Stimulated activated CD4-positive, alpha-beta T cell treated with anti-CD3 and anti-CD28 coated beads, Interleukin-1b, Interleukin-23, amount 100 ng/mL, for 24 hours (primary cell): ENCODE results near the gene GCLM.
"Not testable (repeated sequence)": the region's sequence is repeated elsewhere in the genome, so short reads cannot be mapped to it uniquely, and the experiment has no call there.

ENCODE experiments used
- DNase-seq, 4 experiments: peaks; one replicate each; pipeline ENCODE4 v3.0.0-alpha.2; 2020; ENCODE audit warnings: low read depth in 4 of 4, low spot score in 1 of 4

GCLM gene, protein sequence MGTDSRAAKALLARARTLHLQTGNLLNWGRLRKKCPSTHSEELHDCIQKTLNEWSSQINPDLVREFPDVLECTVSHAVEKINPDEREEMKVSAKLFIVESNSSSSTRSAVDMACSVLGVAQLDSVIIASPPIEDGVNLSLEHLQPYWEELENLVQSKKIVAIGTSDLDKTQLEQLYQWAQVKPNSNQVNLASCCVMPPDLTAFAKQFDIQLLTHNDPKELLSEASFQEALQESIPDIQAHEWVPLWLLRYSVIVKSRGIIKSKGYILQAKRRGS

DNA sequence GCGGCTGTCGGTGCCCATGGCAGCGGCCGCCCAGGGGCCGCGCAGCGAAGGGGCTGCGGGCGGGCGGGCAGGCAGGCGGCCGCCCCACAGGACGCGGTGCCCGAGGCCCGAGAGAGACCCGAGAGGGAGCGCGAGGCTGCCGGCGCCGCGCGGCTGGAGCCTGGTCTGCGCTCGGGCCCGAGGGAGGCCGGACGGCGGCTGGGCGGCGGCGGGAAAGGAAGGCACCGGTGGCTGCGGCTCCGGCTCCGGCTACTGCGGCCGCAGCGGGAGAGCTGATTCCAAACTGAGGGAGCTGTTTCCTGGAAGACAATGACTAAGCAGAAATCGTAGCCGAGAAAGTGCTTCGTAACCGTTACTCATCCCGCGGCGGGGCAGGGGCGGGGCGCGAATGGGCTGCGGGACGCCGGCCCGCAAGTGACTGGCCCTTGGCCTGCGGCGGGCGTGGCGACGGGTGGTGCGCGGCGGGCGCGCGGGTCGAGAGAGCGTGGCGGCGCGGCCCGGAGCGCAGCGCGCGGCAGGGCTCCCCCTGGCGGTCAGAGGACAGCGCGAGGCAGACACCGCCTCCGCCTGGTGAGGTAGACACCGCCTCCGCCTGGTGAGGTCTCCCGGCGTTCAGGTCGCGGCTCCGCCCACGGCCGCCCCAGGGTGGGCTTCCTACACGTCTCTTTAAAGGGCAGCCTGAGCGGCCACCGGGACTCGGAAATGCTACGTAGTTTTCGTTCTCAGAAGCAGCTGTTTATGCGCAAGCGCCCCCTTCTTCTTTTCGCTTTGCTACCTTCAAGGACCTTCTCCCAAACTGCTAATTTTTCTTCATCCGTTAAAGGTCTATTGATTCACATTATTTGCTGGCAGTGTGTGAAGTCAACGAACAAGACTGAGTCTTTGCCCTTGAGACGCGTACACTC, at the start of gene GCLM:
TSS of gene GCLM (minus strand) at position 285 of the 905 bp plus-strand sequence. CDS start at position 18, 267 bp downstream.
- peak; percentile 84 to 90 (median 86) for DNase-seq

DNA sequence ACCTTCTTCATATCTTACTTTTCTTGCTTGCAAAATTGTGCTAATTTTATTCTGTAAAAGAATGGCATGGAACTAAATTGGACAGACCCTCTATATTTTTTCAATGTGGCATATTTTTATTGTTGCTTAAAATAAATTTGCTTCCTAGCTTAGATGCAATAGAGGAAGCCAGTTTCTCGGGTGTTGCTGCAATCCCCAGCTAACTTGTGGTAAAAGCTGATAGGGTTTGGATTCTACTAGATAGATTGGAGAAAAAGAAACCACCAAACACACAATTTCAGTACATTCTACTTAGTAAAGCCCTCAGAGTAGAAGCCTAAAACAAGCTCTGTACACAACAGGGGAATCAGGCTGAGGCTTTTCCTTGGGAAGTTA, 49.5 kb upstream of the GCLM start:
- DNase-seq: no peak

DNA sequence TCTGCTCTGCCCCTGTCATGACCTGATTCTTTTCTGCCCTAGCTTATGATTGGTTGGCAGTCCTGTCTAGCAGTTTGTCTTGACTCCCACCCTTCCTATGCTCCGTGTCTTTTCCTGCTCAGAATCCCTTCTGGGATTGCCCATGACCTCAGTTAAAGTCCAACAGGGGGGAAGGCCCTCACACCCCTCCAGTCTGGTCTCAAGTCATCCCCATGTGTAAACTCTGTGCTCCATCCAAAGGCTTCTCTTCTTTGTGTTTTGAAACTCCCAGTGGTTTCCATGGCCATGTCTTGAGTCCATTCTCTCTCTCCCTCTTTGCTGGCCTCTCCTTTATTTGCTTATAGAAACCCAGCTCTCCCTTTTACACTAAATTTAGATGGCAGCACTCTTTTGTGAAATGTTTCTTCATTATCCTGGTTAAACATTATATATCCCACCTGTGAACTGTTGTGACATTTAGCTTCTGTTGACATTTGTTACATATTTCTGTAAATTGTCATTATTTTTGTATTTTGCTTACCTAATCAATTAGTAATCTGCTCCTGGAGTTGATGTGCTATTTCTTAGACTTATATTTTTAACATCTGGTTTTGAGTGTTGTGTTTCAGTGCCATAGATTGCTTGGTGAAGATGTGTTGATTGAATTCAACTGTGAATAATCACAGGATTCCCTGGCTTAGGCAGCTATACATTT, 48.9 kb upstream of the GCLM start:
- no peak for DNase-seq

DNA sequence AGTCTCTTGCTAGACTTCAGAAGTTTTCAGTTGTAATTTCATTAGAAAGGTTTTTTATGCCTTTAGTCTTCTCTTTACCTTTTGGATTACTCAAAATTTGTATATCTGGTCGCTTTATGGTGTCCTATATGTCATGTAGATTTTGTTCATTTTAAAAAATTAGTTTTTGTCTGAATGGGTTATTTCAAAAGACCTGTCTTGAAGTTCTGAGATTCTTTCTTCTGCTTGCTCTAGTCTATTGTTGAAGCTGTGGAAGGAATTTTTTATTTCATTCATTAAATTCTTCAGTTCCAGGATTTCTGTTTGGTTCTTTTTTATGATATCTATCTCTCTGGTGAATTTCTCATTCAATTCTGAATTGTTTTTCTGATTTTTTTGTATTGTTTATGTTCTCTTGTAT, 46.5 kb upstream of the GCLM start:
- DNase-seq: no peak

DNA sequence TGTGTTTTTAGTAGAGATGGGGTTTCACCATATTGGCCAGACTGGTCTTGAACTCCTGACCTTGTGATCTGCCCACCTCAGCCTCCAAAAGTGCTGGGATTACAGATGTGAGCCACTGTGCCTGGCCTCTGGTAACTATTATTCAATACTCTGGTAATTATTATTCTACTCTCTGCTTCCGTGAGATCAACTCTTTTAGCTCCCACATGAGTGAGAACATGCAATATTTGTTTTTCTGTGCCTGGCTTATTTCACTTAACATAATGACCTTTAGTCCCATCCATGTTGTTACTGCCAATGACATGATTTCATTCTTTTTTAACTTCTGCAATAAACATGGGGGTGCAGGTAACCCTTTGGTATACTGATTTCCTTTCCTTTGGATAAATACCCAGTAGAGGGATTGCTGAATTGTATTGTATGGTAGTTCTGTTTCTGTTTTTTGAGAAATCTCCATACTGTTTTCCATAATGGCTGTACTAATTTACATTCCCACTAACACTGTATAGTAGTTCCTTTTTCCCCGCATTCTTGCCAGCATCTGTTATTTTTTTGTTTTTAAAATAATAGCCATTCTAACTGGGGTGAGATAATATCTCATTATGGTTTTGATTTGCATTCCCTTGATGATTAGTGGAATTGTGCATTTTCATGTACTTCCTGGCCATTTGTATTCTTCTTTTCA, 37.9 kb upstream of the GCLM start:
- not testable (repeated sequence) for DNase-seq

DNA sequence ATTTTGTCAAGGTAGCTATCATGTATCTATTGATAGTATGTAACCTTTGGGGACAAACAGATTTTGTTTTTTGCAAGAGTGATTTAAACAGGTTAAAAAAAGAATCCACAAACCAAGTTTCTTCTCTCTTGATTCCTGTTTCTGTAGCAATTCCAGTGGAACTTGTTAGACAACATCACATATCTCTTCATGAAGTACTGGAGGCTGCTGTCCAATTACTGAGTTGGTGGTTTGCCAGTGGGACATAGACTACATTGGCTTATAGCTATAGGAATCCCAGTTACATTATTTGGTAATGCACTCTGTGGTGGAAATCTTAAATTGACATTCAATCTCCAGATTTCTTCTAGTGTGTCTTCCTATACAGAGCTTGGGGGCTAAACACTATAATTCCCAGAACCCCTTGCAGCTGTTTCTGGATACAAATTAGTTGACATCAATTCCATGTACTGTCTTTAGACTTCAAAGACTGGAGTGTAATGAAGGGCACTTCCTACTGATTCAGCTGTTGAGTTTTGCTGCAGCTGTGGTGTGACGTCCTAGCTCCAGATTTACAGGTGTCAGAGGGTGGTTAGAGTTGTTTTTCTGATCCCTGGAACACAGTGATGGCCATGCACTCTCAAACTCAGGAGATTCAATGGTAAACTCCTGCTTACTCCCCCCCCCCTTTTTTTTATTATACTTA, 29.4 kb upstream of the GCLM start:
- DNase-seq: no peak

DNA sequence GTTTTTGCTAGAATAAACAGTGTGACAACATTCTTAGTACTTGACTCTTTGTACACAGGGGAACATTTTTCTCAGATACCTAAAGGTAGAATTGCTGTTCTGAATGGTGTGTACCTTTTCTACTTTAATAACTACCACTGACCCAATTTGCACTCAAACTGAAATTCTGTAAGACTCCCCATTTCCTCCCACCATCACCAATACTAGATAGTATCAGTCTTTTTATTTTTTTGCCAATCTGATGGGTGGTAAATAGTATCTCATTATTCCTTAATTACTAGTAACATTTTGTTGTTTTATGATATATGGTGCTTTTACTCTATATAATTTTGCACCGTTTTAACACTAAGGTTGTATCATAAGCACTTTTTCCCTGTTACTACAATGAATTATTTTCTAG, 28.8 kb upstream of the GCLM start:
- no peak for DNase-seq

DNA sequence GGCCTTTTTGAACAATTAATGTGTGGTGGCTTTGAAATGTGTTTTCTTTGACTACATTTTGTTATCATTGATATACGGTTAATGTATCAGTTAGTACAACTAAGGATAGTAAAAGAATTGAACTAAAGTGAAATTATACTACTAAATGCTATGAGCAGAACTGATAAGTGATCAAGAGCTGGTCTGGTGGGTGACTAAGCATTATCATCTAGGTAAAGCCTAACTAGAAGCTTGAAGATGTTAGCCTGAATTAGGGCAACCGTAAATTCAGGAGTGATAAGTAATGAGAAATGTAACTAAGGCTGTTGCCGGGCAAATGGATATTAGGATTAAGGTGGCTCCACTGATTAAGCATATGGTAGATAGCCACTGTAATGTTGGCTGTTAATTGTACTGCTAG, 16.0 kb upstream of the GCLM start:
- no peak for DNase-seq

DNA sequence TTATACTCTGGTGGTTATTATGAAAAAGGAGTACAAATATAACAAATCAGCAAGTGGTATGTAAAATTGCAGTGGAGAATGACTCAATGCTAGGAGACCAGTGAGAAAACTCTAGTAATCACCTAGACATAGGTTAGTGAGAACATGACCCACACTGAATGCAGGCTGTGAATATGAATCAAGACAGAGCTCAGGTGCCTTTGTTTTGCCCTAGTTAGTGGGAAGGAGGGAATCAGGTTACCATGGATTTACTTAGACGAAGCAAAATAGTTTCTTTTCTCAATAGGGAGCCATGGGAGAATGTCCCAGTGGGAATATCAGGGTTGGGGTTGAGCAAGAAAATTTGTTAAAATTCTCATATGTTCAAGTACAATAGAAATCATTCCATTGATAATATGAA, 10.6 kb upstream of the GCLM start:
- no peak for DNase-seq

DNA sequence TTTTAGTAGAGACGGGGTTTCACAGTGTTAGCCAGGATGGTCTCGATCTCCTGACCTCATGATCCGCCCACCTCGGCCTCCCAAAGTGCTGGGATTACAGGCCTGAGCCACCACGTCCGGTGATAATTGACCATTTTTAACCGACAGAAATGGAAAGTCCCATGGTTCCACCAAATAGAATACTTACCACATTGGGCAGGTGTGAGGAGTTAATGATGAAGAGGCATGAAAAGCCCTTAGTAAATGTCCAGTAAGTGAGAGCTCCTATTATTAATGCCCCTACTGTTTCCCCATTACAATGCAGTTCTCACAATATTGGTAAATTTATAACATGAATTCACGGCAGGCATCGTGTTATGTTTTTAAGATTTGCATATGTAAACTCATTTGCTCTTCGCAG, 8.1 kb upstream of the GCLM start:
- no peak for DNase-seq

DNA sequence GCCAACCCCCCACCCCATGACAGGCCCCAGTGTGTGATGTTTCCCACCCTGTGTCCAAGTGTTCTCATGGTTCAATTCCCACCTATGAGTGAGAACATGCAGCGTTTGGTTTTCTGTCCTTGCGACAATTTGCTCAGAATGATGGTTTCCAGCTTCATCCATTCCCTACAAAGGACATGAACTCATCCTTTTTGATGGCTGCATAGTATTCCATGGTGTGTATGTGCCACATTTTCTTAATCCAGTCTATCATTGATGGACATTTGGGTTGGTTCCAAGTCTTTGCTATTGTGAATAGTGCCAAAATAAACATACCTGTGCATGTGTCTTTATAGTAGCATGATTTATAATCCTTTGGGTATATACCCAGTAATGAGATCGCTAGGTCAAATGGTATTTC, 1.6 kb upstream of the GCLM start:
- DNase-seq: not testable (repeated sequence)

DNA sequence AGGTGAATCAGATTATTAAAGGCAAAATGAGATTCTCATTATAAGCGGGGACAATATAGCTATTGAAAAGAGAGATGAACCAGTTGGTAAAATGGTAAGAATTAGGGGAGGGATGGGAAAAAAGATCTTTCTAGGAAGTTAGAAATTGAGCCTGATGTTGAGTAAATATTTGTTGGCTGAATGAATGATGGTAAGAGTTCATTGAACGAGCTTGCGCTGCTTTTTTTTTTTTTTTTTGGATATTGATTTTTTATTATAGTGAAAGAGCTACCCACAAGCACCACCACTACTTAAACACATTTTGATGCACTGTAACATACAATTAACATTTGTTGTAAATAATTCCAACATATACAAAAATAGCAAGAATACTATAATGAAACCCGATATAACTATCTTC, 1.1 kb upstream of the GCLM start:
- no peak for DNase-seq

DNA sequence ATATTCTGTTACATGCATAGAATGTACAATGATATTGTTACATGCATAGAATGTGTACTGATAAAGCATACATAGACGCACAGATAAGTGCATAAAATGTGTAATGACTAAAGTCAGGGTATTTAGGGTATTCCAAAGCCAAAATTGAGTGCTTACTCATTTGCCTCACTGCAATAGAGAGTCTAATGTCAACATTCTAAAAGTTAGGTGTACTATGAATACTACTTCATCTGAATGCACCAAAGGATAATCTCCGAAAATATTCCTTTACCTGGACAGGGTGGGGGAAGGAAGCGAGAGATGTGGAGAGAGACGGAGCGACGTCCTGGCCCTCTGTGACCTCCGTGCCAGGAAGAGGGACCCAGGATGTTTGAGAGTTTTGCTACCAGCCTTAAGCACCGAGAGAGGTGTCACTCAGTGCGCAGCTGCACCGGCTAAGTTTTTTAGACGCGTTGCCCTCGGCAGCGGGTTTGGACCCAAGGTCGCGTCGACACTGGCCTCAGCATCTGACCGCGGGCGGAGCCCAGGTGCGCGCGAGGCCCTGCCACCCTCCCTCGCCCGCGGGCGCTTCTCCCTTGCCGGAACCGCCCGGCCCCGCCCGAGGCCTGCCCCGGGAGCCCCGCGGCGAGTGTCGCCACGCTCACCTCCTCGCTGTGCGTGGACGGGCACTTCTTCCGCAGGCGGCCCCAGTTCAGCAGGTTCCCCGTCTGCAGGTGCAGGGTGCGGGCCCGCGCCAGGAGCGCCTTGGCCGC, 660 bp downstream of the GCLM start:
- DNase-seq: peak in 3 of 4 experiments; percentile 9 to 29 (median 21)

DNA sequence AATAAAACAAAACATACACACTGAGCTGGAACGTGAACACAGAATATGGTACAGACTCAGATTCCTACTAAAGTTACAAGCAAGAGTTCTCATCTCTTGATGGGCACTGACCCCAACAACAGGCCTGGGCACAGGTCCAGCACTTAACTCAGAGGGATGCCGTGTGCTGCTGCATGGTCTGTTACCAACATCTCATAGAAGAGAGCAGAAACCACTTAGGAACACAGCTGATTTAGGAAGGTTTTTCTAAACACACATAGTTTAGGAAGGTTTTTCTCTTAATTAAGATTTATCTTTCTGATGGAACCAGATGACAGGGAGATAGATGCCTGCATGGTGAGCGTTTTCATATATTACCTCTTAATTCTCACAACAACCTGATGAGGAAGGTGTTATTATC, 1.5 kb downstream of the GCLM start:
- no peak for DNase-seq

DNA sequence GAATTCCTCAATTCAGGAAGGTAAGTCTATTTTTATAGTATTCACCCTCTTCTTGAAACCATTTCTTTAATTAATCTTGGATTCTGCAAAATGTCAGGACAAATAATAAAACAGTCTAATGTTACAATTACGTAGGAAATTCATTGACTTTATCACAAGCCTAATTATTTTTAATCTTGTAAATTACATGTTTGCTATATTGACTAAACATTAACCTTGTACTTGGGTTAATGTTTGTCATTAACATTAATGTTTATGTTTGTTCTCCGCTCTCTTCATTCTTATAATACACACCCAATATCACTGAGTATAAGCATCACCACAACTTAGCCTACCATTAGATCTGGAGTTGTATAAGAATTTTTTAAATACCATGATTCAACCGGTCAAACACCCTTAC, 2.8 kb downstream of the GCLM start:
- no peak for DNase-seq

DNA sequence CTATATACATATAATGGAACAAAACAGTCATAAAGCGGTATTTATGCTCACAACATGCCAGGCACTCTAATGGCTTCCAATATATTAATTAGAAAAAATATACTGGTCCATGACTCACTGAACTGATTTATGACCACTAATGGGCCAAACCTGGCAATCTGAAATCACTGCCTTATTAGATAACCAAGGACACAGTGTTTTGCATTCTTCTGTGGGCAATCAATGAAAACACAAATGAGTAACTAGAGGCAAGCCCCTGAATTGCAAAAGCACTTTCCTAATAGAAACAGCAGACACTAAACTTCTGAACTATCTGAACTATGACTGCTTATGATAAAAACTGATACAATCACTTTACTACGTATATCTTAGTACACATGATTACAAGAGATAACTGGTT, 3.5 kb downstream of the GCLM start:
- DNase-seq: no peak

DNA sequence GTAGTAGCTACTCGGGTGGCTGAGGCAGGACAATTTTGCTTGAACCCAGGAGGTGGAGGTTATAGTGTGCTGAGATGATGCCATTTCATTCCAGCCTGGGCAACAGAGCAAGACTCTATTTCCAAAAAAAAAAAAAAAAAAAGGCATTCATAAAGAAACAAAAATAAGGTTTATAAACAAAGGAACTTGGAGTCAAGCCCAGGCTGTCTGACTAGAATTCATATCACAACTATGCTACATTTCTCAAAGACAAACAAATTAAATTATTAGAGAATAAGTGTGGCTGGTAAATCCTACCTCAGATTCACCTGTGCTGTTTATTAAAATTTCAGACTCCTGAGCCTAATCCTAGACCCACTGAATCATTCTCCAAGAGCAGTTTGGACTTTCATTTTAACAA, 4.2 kb downstream of the GCLM start:
- DNase-seq: no peak

DNA sequence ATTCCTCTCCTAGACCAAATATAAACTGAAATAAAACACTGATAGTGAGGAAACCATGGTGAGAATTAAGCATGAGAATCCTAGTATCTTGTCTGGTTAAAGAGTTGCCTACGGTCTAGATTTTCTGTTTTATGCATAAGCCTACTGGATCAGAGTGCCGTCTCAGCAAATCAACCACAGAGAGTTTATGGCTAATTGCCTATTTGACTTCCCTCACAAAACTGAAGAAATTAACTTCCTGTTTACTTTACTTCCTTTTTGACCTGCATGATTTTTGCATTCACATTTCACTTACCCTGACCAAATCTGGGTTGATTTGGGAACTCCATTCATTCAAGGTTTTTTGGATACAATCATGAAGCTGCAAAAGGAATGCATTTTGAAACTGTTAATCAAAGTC, 5.0 kb downstream of the GCLM start:
- DNase-seq: no peak

DNA sequence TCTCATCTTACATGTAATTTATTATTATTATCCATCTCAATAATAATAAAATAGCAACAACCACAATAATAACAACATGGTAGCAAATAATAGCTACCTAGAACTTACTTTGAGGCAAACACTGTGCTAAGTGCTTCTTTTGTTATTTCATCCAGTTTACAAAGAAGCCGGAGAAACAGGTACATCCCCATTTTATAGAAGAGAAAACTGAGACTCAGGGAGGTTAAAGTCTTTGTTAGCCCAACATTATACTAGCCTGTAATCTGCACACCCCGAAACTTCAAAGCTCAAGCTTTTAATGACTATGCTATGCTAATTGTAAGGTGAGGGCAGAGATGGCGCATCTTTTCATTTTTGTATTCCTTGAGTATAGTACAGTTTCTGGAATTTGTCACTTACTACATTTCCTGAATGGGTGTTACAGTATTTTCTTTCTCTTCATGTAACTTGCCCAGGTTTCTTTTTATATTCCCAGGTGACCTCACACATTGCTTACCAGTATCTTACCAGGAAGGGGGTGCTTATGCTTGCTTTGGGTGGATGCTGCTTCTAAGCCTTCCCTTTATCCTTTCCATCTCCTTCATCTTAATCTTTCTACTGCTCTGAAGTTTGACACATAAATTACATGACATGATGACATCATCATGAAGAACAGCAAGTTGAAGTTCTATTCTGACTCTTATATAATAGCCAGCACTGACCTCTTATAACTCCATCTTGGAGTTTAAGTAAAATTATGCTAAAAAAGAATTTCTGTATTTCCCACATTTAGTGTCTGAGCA, 8.3 kb downstream of the GCLM start:
- no peak for DNase-seq
